ENCODE results near the gene PALS1.
"Not testable (repeated sequence)": the region's sequence is repeated elsewhere in the genome, so short reads cannot be mapped to it uniquely, and the experiment has no call there.

PALS1 gene

DNA sequence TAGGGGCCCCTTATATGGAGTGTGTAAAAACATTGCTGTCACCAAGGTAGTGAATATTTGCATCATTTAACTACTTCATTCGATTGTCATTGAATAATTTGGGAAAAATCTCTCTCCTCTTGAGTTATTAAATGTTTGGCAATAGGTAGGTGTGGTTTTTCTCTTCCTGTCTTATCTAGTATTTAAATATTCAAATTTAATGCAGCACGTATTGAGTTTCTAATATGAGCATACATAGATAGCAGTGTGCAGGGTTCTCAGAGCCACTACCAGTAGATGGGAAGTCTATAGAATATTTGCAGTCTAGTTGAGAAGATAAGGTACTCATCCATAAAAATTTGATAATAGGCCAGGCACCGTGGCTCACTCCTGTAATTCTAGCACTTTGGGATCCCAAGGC is 16.7 kb downstream of the PALS1 start:
- DNase-seq (ENCODE audit: low read depth, low spot score): no peak

GRCh38 chr14:67260965-67261364 is 19.7 kb downstream of the PALS1 start:
- DNase-seq (ENCODE audit: low read depth, low spot score): no peak

- DNase-seq (ENCODE audit: low read depth, low spot score): no peak
Measured at GRCh38 chr14:67263499-67264149, 22.4 kb downstream of the PALS1 start.

- DNase-seq (ENCODE audit: low read depth, low spot score): no peak
Measured at GRCh38 chr14:67265131-67265530, 23.9 kb downstream of the PALS1 start.

DNA sequence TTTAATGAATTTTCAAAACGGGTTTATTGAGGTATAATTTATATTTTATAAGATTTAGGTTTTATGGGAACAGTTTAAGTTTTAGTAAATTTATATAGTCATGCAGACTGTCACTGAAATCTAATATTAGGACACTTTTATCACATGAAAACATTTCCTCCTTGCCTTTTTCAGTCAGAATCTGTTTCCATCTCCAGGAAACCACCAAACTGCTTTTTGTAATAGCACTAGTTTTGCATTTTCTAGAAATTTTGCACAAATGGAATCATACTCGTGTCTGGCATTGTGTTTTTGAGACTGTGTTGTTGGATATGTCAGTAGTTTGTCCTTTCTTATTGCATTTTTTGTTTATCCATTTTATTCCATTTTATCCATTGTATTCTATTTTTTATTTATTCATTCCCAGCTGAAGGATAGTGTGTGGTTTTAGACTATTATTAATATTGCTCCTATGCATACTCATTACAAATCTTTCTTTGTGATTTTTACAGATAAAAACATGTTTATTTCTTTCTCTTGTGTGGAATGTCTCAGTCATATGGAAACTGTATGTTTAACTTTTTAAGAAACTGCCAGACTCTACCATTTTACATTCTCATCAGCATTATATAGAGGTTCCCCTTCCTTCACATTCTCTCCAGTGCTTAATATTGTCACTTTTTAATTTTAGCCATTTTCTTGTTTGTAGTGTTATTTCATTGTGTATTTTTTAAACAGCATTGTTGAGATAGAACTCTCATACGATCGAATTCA is 26.5 kb downstream of the PALS1 start:
- no peak for DNase-seq (ENCODE audit: low read depth, low spot score)

- no peak for DNase-seq (ENCODE audit: low read depth, low spot score)
Measured at GRCh38 chr14:67268426-67269150, 27.4 kb downstream of the PALS1 start.

DNA sequence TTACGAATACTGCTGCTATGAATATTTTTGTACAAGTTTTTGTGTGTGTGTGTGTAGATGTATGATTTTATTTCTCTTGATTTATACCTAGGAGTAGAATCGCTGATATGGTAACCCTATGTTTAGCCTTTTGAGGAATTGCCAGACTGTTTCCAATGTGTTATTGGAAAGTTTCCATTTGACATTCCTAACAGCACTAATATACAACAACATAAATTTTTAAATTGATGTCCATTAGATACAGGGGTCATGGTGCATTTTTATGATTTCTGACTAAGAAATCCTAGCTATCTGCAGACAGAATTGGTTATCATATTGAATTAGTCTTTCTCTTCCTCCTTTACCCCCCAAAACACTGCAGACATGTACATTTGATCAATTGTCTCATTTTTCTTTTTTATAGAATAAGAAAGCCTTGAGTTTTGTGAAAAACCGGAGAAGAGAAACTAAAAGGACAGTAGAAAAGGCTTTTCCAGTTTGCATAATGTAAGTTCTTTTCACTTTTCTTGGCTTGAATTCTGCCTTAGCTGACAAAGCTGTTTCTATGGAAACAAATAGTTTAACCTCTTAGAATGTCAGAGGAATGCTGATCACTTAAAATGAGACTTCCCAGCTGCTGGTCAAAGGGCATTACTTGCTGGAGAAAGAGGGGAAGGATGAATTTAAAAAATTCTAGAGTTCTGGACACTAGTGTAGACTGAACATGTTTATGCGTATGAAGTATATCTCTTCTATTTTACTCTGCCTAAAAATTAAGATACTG is 28.2 kb downstream of the PALS1 start:
- DNase-seq (ENCODE audit: low read depth, low spot score): no peak

DNA sequence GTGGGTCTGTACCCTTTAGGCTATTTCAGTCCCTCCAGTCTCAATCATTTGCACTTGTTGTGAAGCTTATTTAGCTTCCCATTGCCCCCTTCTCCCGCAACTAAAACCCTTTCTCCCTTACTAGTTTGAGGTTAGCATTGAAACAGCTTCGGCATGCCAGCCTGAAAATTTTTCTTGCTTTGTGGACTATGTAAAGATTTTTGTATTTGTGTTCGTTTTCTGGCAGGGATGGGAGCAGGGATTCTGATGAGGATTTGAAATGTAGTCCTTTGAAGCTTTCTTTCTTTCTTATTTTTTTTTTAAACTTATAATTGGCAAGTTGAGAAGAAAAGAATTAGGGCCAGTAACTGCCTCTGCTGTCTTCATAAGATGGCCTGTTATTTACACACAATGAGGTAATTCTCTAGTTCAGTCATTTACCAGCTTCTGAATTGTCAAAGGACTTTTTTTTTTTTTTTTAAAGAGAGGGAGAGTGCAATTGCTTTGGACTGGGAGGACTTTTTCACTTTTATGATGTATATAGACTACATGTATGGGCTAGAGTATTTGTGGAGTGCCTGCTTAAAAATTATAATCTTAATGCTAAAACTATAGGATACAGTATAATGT is 29.0 kb downstream of the PALS1 start:
- DNase-seq (ENCODE audit: low read depth, low spot score): no peak

DNA sequence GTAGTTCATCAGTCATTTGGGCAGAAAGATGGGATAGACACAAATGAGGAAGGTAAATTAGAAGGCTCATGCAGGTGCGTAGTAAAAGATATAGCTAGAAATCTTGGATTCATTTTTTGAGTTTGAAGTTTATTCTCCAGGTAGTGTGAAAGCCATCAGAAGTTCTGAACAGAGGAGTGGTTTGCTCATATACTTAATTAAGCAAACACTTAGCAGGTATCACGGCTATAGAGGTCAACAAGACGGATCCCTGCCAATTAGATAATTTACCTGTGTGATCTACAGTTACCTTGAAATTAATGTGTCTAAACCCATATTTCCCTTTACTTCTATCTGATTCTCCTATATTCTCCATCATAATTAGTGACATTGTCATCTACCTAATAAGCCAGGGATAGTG is 29.7 kb downstream of the PALS1 start:
- DNase-seq (ENCODE audit: low read depth, low spot score): no peak

GRCh38 chr14:67273281-67273680 is 32.0 kb downstream of the PALS1 start:
- not testable (repeated sequence) for DNase-seq (ENCODE audit: low read depth, low spot score)

DNA sequence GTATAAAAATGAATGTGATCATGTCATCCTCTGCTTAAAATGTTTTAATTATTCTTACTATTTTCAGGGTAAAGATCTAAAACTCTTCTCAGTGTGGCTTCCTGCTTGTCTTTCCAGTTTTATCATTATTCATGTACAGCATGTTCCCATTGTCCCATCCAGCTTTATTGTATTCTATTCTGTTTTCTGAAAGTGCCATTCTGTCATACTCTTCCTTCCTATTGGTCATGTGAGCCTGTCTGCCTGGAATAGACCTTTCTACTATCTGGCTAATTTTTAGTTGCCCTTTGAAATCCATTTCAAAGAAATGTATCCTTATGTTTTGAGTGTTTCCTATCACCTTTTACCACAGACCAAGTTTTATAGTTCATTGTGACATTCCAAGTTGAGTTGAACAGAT is 34.9 kb downstream of the PALS1 start:
- DNase-seq (ENCODE audit: low read depth, low spot score): no peak

DNA sequence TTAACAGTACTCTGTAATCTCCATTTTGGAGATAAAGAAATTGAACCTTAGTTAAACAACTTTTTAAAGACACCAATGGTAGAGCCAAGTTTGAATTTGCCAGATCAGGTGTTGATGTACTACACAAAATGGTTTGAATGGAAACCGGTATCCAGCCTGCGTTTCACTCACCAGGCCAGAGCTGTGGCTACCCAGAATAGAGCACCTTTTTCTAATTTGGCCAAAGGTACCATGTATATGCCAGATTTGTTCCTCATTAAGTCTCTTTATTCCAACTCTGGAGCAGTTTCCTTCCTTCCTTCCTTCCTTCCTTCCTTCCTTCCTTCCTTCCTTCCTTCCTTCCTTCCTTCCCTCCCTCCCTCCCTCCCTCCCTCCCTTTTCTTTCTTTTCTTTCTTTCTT is 39.3 kb downstream of the PALS1 start:
- DNase-seq (ENCODE audit: low read depth, low spot score): no peak

GRCh38 chr14:67285876-67286452 is 44.7 kb downstream of the PALS1 start:
- no peak for DNase-seq (ENCODE audit: low read depth, low spot score)
